Mesothelial cell of epicardium (in vitro differentiated cells): Measurements from ENCODE around the gene XIRP1. TPM values are rescaled to one million over a fixed set of nuclear protein-coding genes. Genes with fewer than 3 reads are reported as not detected.
A peak's percentile ranks its signal among the peaks of the same experiment; 100 is the strongest.

Experiments used
- DNase-seq, 2 experiments: peaks; one replicate each; pipeline ENCODE4 v3.0.0; 2021; ENCODE audit warnings: low spot score in 2 of 2; ENCODE audit not compliant: unreplicated experiment in 2 of 2
- H3K27ac Mint-ChIP-seq: 2 replicates; pipeline ENCODE4 v1.8.0; 2021; ENCODE audit warnings: mixed read lengths
- H3K27me3 Mint-ChIP-seq: 2 replicates; pipeline ENCODE4 v1.8.0; 2021; ENCODE audit warnings: low read depth, mixed read lengths
- H3K36me3 Mint-ChIP-seq: 2 replicates; pipeline ENCODE4 v1.8.0; 2021; ENCODE audit warnings: mixed read lengths
- H3K4me1 Mint-ChIP-seq: 2 replicates; pipeline ENCODE4 v1.8.0; 2021; ENCODE audit warnings: mixed read lengths
- H3K4me3 Mint-ChIP-seq: 2 replicates; pipeline ENCODE4 v1.8.0; 2021; ENCODE audit warnings: mild to moderate bottlenecking, moderate library complexity, mixed read lengths
- H3K9me3 Mint-ChIP-seq: 2 replicates; pipeline ENCODE4 v1.8.0; 2021; ENCODE audit warnings: mixed read lengths
- CTCF ChIP-seq: fragments of 200-600 bp; sonication (generic); IDR thresholded peaks from one replicate; pipeline ENCODE4 v1.5.0; 2021; ENCODE audit warnings: antibody characterized with exemption; ENCODE audit not compliant: unreplicated experiment
- total RNA-seq: library from RNA; stranded (reverse); gene quantifications from 3 replicates; pipeline ENCODE4 v1.2.1, GENCODE V29; 2021

Gene XIRP1
- total RNA-seq, 1 donor from 2014 or later = not detected

- Mint-ChIP-seq H3K9me3 (no peaks in the 10 kb centered on the region), H3K4me3 (no peak overlapping the region), H3K36me3 (peaks cover 11% of the 10 kb centered on the region), H3K4me1 (peaks cover 33% of the 10 kb centered on the region), H3K27me3 (no peaks in the 10 kb centered on the region), H3K27ac (peak overlapping the region; percentile 12)
- TF ChIP-seq CTCF = no peak
- DNase-seq = no peak
These were observed 54.2 kb downstream of the XIRP1 start for GRCh38 chr3:39137991-39138803.

GRCh38 chr3:39137435-39137936, 54.9 kb downstream of the XIRP1 start:
- no peak for DNase-seq
- Mint-ChIP-seq H3K9me3 (no peaks in the 10 kb centered on the region), H3K4me3 (no peak overlapping the region)

GRCh38 chr3:39136533-39137434, 55.6 kb downstream of the XIRP1 start:
- H3K4me1 Mint-ChIP-seq = peaks cover 40% of the 10 kb centered on the region
- H3K9me3 Mint-ChIP-seq = no peaks in the 10 kb centered on the region
- no peak overlapping the region for H3K4me3 Mint-ChIP-seq
- H3K27me3 Mint-ChIP-seq = no peaks in the 10 kb centered on the region
- no peak for TF ChIP-seq CTCF
- peaks cover 4% of the 10 kb centered on the region for H3K36me3 Mint-ChIP-seq
- no peak for DNase-seq
- no peak overlapping the region for H3K27ac Mint-ChIP-seq

More at GRCh38 chr3:39137435-39137936, 54.9 kb downstream of the XIRP1 start:
- H3K36me3 Mint-ChIP-seq = peaks cover 5% of the 10 kb centered on the region
- H3K27ac Mint-ChIP-seq = no peak overlapping the region
- no peak for TF ChIP-seq CTCF
- H3K27me3 Mint-ChIP-seq = no peaks in the 10 kb centered on the region
- peaks cover 37% of the 10 kb centered on the region for H3K4me1 Mint-ChIP-seq

GRCh38 chr3:39135170-39135805, 57.1 kb downstream of the XIRP1 start:
- DNase-seq = no peak
- Mint-ChIP-seq H3K4me1 (peaks cover 37% of the 10 kb centered on the region), H3K27me3 (no peaks in the 10 kb centered on the region), H3K9me3 (no peaks in the 10 kb centered on the region), H3K36me3 (peaks cover 4% of the 10 kb centered on the region), H3K27ac (no peak overlapping the region), H3K4me3 (no peak overlapping the region)
- TF ChIP-seq CTCF = no peak

GRCh38 chr3:39134305-39134704, 58.1 kb downstream of the XIRP1 start:
- H3K4me1 Mint-ChIP-seq = peaks cover 34% of the 10 kb centered on the region

More at GRCh38 chr3:39134305-39134704, 58.1 kb downstream of the XIRP1 start:
- no peak for TF ChIP-seq CTCF
- DNase-seq = no peak
- Mint-ChIP-seq H3K4me3 (no peak overlapping the region), H3K9me3 (no peaks in the 10 kb centered on the region), H3K27me3 (no peaks in the 10 kb centered on the region), H3K36me3 (peaks cover 4% of the 10 kb centered on the region), H3K27ac (no peak overlapping the region)
